CD4-positive, alpha-beta memory T cell (primary cell): ENCODE results near the gene DNAJB6. TPM values are rescaled to one million over a fixed set of nuclear protein-coding genes. Genes with fewer than 3 reads are reported as not detected.
A peak's percentile ranks its signal among the peaks of the same experiment; 100 is the strongest.

Experiments used
- CTCF ChIA-PET: fragments of 350-600 bp; sonication (Branson Sonifier 250); formaldehyde crosslinking; loops from one replicate; lab custom pipeline; 2021; ENCODE audit warnings: inconsistent platforms; ENCODE audit not compliant: partially characterized antibody; lab: Charles Lee
- POLR2A ChIA-PET: fragments of 350-600 bp; sonication (Branson Sonifier 250); formaldehyde crosslinking; loops from one replicate; lab custom pipeline; 2021; ENCODE audit not compliant: partially characterized antibody; lab: Charles Lee
- DNase-seq, 5 donors: peaks; one replicate each; pipeline versions ENCODE4 v3.0.0 to v3.0.0-alpha.2; 2020 to 2022; ENCODE audit warnings: mixed read lengths in 1 of 5
- H3K27ac ChIP-seq: one replicate; pipeline ENCODE4 v1.7.0; 2013; ENCODE audit warnings: low read depth, low read length
- H3K27me3 ChIP-seq: 2 replicates; pipeline ENCODE4 v1.7.0; 2013; ENCODE audit warnings: mild to moderate bottlenecking, low read length, moderate library complexity; ENCODE audit not compliant: insufficient read depth
- H3K36me3 ChIP-seq: 2 replicates; pipeline ENCODE4 v1.7.0; 2013; ENCODE audit warnings: mild to moderate bottlenecking, low read length, moderate library complexity; ENCODE audit not compliant: insufficient read depth
- H3K4me1 ChIP-seq: 2 replicates; pipeline ENCODE4 v1.7.0; 2013; ENCODE audit warnings: mild to moderate bottlenecking, low read length, moderate library complexity; ENCODE audit not compliant: insufficient read depth
- H3K4me3 ChIP-seq, 2 donors: one replicate each; pipeline ENCODE4 v1.7.0; 2013; ENCODE audit warnings: low read length in 2 of 2, mild to moderate bottlenecking in 1 of 2
- H3K9me3 ChIP-seq, 2 donors: one replicate each; pipeline ENCODE4 v1.7.0; 2013; ENCODE audit warnings: low read length in 2 of 2, control low read depth in 1 of 2; ENCODE audit not compliant: control insufficient read depth in 1 of 2
- H3K27ac Mint-ChIP-seq, 7 donors: one replicate each; pipeline ENCODE4 v1.8.0; 2020 to 2021; ENCODE audit warnings: mixed read lengths in 7 of 7, mild to moderate bottlenecking in 6 of 7, inconsistent platforms in 3 of 7, moderate library complexity in 3 of 7
- H3K27me3 Mint-ChIP-seq, 2 donors: one replicate each; pipeline ENCODE4 v1.8.0; 2020 to 2021; ENCODE audit warnings: mixed read lengths in 2 of 2
- H3K36me3 Mint-ChIP-seq, 2 donors: one replicate each; pipeline ENCODE4 v1.8.0; 2020 to 2021; ENCODE audit warnings: mixed read lengths in 2 of 2, inconsistent platforms in 1 of 2, mild to moderate bottlenecking in 1 of 2
- H3K4me1 Mint-ChIP-seq, 4 donors: one replicate each; pipeline ENCODE4 v1.8.0; 2020 to 2021; ENCODE audit warnings: mixed read lengths in 4 of 4, mild to moderate bottlenecking in 1 of 4
- H3K4me3 Mint-ChIP-seq, 8 donors: one replicate each; pipeline ENCODE4 v1.8.0; 2020 to 2021; ENCODE audit warnings: mixed read lengths in 8 of 8, mild to moderate bottlenecking in 7 of 8, moderate library complexity in 6 of 8, inconsistent platforms in 3 of 8
- H3K9me3 Mint-ChIP-seq, 8 donors: one replicate each; pipeline ENCODE4 v1.8.0; 2020 to 2021; ENCODE audit warnings: mixed read lengths in 8 of 8, mild to moderate bottlenecking in 5 of 8, inconsistent platforms in 3 of 8, moderate library complexity in 1 of 8
- intact Hi-C: fragments of 100-400 bp; cut with micrococcal nuclease; formaldehyde crosslinking; loops from one replicate; pipeline ENCODE4 v1.15.1; 2023
- polyA plus RNA-seq, 2 donors: library from polyadenylated mRNA; unstranded; fragments of 300-500 nt; fragmentation: Illumina TruSeq; gene quantifications; one replicate each; pipeline ENCODE4 v1.2.3, GENCODE V29; 2021
- total RNA-seq, 2 experiments: library from RNA; stranded (reverse); gene quantifications; one replicate each; pipeline ENCODE4 v1.2.3, GENCODE V29; 2021

DNAJB6 gene
- total and polyA plus RNA-seq, 4 experiments from 2014 or later: 85.6 to 169 (median 103) TPM

DNA sequence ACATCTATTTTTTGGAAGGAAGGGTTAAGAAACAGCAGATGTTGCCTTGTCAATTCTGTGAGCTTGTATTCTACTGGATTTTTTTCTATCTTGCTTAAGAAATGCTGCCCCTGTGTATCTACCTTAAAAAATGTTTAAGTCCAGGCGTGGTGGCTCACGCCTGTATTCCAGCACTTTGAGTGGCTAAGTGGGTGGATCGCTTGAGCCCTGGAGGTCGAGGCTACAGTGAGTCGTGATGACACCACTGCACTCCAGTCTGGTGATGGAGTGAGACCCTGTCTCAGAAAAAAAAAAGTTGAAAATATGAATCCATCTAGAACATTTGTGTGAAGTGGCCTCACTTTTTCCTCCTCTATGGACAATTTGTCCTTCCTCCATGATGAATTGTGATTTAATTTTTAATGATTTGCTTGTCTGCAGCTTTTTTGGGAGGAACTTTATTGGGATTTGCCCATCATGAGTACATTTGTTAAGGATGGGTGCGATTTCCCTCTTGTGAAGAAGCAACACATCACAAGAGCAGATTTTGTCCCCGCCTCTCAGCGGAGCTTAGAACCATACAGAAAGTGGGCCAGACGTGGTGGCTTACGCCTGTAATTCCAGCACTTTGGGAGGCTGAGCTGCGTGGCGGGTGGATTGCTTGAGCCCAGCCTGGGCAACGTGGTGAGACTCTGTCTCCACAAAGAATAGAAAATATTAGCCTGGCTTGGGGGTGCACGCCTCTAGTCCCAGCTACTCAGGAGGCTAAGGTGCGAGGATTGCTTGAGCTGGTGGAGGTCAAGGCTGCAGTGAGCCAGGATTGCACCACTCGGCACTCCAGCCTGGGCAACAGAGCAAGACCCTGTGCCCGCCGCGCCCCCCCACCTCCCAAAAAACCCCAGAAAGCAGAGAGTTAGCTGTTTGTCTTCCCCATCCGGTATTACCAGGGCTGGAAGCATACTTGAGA, 57.7 kb downstream of the DNAJB6 start:
- Histone ChIP-seq H3K9me3 (no peaks in the 10 kb centered on the region), H3K27ac (no peak overlapping the region), H3K36me3 (peaks cover 3% of the 10 kb centered on the region), H3K4me1 (peaks cover 31% of the 10 kb centered on the region), H3K4me3 (no peak overlapping the region), H3K27me3 (no peaks in the 10 kb centered on the region)
- H3K9me3 Mint-ChIP-seq: peaks cover 0 to 2% (median 0%) of the 10 kb centered on the region in 8 donors
- no peak for DNase-seq
- intact Hi-C loops: no loop called here
- POLR2A ChIA-PET: no interaction called here
- peak overlapping the region in 3 of 7 donors; percentile 14 to 80 (median 62) for H3K27ac Mint-ChIP-seq
- no peaks in the 10 kb centered on the region for H3K27me3 Mint-ChIP-seq
- H3K4me1 Mint-ChIP-seq: peaks cover 27 to 41% (median 37%) of the 10 kb centered on the region in 4 donors
- peaks cover 12 to 24% of the 10 kb centered on the region in 2 donors for H3K36me3 Mint-ChIP-seq
- no peak overlapping the region for H3K4me3 Mint-ChIP-seq
- CTCF ChIA-PET: interaction anchor here (1.4 kb wide), 1 partner anchor 12 kb away, joined by 3 read pairs; no protein-coding TSS in a partner anchor

GRCh38 chr7:157395206-157395605, 58.4 kb downstream of the DNAJB6 start:
- ChIA-PET POLR2A (no interaction called here), CTCF (interaction anchor here (1.4 kb wide), 1 partner anchor 13 kb away, joined by 3 read pairs; no protein-coding TSS in a partner anchor)
- no peaks in the 10 kb centered on the region for H3K27me3 Mint-ChIP-seq
- H3K27ac Mint-ChIP-seq: peak overlapping the region in 3 of 7 donors; percentile 30 to 90 (median 55)
- peaks cover 16 to 29% of the 10 kb centered on the region in 2 donors for H3K36me3 Mint-ChIP-seq
- H3K36me3 ChIP-seq: peaks cover 3% of the 10 kb centered on the region
- H3K9me3 ChIP-seq: no peaks in the 10 kb centered on the region
- H3K27ac ChIP-seq: no peak overlapping the region
- intact Hi-C loops: no loop called here
- H3K4me3 Mint-ChIP-seq: no peak overlapping the region
- H3K9me3 Mint-ChIP-seq: peaks cover 0 to 2% (median 0%) of the 10 kb centered on the region in 8 donors
- H3K4me1 ChIP-seq: peaks cover 25% of the 10 kb centered on the region
- no peak for DNase-seq
- no peak overlapping the region for H3K4me3 ChIP-seq
- no peaks in the 10 kb centered on the region for H3K27me3 ChIP-seq
- peaks cover 21 to 34% (median 30%) of the 10 kb centered on the region in 4 donors for H3K4me1 Mint-ChIP-seq

DNA sequence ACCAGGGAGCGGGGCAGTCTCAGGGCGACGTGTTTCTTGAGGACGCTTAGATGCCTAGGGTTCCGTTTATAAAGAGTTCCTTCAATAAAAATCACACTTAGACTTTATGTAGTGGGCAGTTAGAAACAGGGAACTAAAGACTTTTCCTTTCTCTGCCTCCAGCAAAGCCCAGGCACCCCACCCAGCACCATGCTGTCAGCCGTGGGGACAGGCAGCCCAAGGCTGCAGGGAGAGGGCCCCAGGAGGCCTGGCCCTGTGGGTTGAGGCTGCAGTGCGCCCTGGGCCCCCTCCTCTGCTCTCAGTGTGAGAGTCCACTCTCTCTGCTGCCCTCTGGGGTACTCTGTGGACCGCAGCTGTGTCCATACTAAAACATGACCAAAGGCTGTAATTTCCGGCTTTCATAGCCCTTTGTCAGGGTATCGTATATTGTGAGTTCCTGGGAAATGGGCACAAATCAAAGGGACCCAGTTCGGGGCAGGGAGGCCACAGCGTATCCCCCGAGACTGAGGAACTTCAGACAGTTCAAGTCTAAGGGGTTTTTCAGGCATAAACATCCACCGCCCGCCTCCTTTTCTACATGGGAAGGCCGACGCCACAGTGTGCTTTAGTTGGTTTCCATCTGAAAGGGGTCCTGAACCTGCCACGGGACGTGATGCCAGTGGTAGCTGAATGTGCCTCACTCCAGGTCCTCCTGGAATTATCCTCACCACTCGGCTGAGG, 59.7 kb downstream of the DNAJB6 start:
- CTCF ChIA-PET: interaction anchor here (1.3 to 1.5 kb wide), 2 partner anchors 9 to 11 kb away, joined by 3 to 4 read pairs; no protein-coding TSS in a partner anchor
- H3K36me3 Mint-ChIP-seq: peaks cover 23 to 35% of the 10 kb centered on the region in 2 donors

GRCh38 chr7:157397036-157397720, 60.4 kb downstream of the DNAJB6 start:
- Mint-ChIP-seq H3K27me3 (no peaks in the 10 kb centered on the region), H3K4me1 (peaks cover 11 to 19% (median 14%) of the 10 kb centered on the region in 4 donors), H3K36me3 (peaks cover 25 to 32% of the 10 kb centered on the region in 2 donors), H3K27ac (peak overlapping the region in 1 of 7 donors; percentile 37), H3K9me3 (peaks cover 0 to 2% (median 0%) of the 10 kb centered on the region in 8 donors), H3K4me3 (no peak overlapping the region)
- Histone ChIP-seq H3K4me1 (peaks cover 11% of the 10 kb centered on the region), H3K4me3 (no peak overlapping the region), H3K27ac (no peak overlapping the region), H3K9me3 (no peaks in the 10 kb centered on the region), H3K36me3 (peaks cover 3% of the 10 kb centered on the region), H3K27me3 (no peaks in the 10 kb centered on the region)
- POLR2A ChIA-PET: no interaction called here
- CTCF ChIA-PET: interaction anchor here (1.1 to 1.5 kb wide), 4 partner anchors 9 to 477 kb away, joined by 3 to 4 read pairs (median 3); no protein-coding TSS in a partner anchor
- intact Hi-C loops: no loop called here
- DNase-seq: no peak

More for the DNA sequence above, 59.7 kb downstream of the DNAJB6 start:
- DNase-seq: no peak
- Mint-ChIP-seq H3K4me1 (peaks cover 15 to 22% (median 21%) of the 10 kb centered on the region in 4 donors), H3K27me3 (no peaks in the 10 kb centered on the region), H3K9me3 (peaks cover 0 to 2% (median 0%) of the 10 kb centered on the region in 8 donors), H3K4me3 (no peak overlapping the region), H3K27ac (no peak overlapping the region)
- peaks cover 3% of the 10 kb centered on the region for H3K36me3 ChIP-seq
- peaks cover 12% of the 10 kb centered on the region for H3K4me1 ChIP-seq
- no peaks in the 10 kb centered on the region for H3K27me3 ChIP-seq
- H3K27ac ChIP-seq: no peak overlapping the region
- intact Hi-C loops: no loop called here
- POLR2A ChIA-PET: no interaction called here
- no peaks in the 10 kb centered on the region for H3K9me3 ChIP-seq
- no peak overlapping the region for H3K4me3 ChIP-seq

DNA sequence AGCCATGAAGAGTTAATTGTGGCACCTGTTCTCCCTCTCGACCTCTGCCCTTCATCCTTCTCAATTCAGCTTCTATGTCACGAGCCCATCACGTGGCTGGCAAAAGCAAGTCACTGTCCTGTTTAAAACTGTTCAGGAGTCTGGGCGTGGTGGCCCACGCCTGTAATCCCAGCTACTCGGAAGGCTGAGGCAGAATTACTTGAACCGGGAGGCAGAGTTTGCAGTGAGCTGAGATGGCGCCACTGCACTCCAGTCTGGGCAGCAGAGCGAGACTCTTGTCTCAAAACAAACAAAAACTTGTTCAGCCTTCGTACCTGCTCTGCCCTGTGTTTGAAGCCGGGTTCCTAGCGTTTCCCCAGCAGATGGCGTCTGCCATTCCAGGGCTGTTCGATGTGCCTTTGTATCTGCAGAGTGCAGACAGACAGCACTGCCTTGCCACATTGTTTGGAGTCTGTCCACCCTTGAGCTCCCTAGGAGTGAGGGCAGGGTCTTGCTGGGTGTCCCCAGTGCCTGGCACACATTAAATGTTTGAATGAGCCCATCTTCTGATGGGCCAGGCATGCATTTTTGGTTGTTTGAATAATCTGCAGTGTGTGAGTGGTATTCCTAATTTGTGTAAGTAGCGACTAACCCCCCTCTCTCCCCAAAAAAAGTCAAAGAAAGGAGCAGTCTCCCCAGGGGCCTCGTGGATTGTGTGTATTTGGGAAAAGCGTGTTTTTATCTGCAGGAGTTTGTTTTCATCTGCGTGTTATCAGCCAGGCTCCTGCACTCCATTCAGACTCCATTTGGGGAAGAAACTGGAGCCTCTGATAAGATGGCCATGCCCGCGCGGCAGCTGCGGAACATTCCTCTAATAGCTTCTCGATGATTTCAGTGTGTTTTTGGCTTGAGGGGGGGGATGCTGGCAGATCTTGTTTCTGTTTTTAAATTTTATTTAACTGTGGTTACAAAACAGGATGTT, 61.2 kb downstream of the DNAJB6 start:
- no peak overlapping the region for H3K4me3 ChIP-seq
- Mint-ChIP-seq H3K27me3 (no peaks in the 10 kb centered on the region), H3K4me1 (peaks cover 12 to 17% (median 12%) of the 10 kb centered on the region in 4 donors), H3K27ac (peak overlapping the region in 2 of 7 donors; percentile 13 to 37), H3K36me3 (peaks cover 21 to 31% of the 10 kb centered on the region in 2 donors), H3K9me3 (peaks cover 0 to 2% (median 0%) of the 10 kb centered on the region in 8 donors), H3K4me3 (no peak overlapping the region)
- no peaks in the 10 kb centered on the region for H3K9me3 ChIP-seq
- ChIA-PET POLR2A (no interaction called here), CTCF (interaction anchor here (1.1 to 1.5 kb wide), 3 partner anchors 9 to 476 kb away, joined by 3 to 4 read pairs (median 3); no protein-coding TSS in a partner anchor)
- intact Hi-C loops: no loop called here
- peak in 1 of 5 donors; percentile 15 for DNase-seq
- H3K27me3 ChIP-seq: no peaks in the 10 kb centered on the region
- no peak overlapping the region for H3K27ac ChIP-seq
- H3K36me3 ChIP-seq: peaks cover 3% of the 10 kb centered on the region
- peaks cover 17% of the 10 kb centered on the region for H3K4me1 ChIP-seq
